Osteocyte (in vitro differentiated cells): ENCODE data around the gene DNER. TPM values are rescaled to one million over a fixed set of nuclear protein-coding genes. Genes with fewer than 3 reads are reported as not detected.

Source experiments
- DNase-seq: peaks from one replicate; pipeline ENCODE4 v3.0.0; 2021; ENCODE audit warnings: mixed read lengths; ENCODE audit not compliant: unreplicated experiment; ENCODE audit errors: extremely low spot score
- H3K27ac Mint-ChIP-seq: one replicate; pipeline ENCODE4 v1.8.0; 2021; ENCODE audit warnings: mild to moderate bottlenecking, mixed read lengths; ENCODE audit not compliant: unreplicated experiment
- H3K27me3 Mint-ChIP-seq: one replicate; pipeline ENCODE4 v1.8.0; 2021; ENCODE audit warnings: mixed read lengths; ENCODE audit not compliant: unreplicated experiment
- H3K36me3 Mint-ChIP-seq: one replicate; pipeline ENCODE4 v1.8.0; 2021; ENCODE audit warnings: mixed read lengths; ENCODE audit not compliant: unreplicated experiment
- H3K4me1 Mint-ChIP-seq: one replicate; pipeline ENCODE4 v1.8.0; 2021; ENCODE audit warnings: mixed read lengths; ENCODE audit not compliant: unreplicated experiment
- H3K4me3 Mint-ChIP-seq: one replicate; pipeline ENCODE4 v1.8.0; 2021; ENCODE audit warnings: mild to moderate bottlenecking, moderate library complexity, mixed read lengths; ENCODE audit not compliant: unreplicated experiment
- H3K9me3 Mint-ChIP-seq: one replicate; pipeline ENCODE4 v1.8.0; 2021; ENCODE audit warnings: mixed read lengths; ENCODE audit not compliant: unreplicated experiment
- CTCF ChIP-seq: fragments of 200-600 bp; sonication (generic); IDR thresholded peaks from 2 replicates; pipeline ENCODE4 v1.5.0; 2021; ENCODE audit warnings: antibody characterized with exemption, mild to moderate bottlenecking, moderate library complexity
- total RNA-seq: library from RNA; stranded (reverse); gene quantifications from 2 replicates; pipeline ENCODE4 v1.2.1, GENCODE V29; 2021

The DNER gene
- total RNA-seq, 1 donor from 2014 or later, result 0.19 TPM

- no peak for TF ChIP-seq CTCF
- Mint-ChIP-seq H3K27ac (no peak overlapping the region), H3K4me3 (no peak overlapping the region), H3K27me3 (no peaks in the 10 kb centered on the region), H3K4me1 (no peaks in the 10 kb centered on the region), H3K9me3 (no peaks in the 10 kb centered on the region), H3K36me3 (no peaks in the 10 kb centered on the region)
- no peak for DNase-seq
These were observed 85.3 kb downstream of the DNER start for GRCh38 chr2:229629039-229629438.

GRCh38 chr2:229627728-229628127 lies 86.6 kb downstream of the DNER start:
- Mint-ChIP-seq H3K36me3 (no peaks in the 10 kb centered on the region), H3K4me3 (no peak overlapping the region), H3K27ac (no peak overlapping the region)

GRCh38 chr2:229622495-229623355 lies 91.6 kb downstream of the DNER start:
- peaks cover 13% of the 10 kb centered on the region for H3K9me3 Mint-ChIP-seq
- DNase-seq, result no peak
- no peaks in the 10 kb centered on the region for H3K36me3 Mint-ChIP-seq
- no peak overlapping the region for H3K4me3 Mint-ChIP-seq
- H3K4me1 Mint-ChIP-seq, result no peaks in the 10 kb centered on the region
- H3K27me3 Mint-ChIP-seq, result no peaks in the 10 kb centered on the region
- no peak for TF ChIP-seq CTCF
- no peak overlapping the region for H3K27ac Mint-ChIP-seq

More at GRCh38 chr2:229627728-229628127, 86.6 kb downstream of the DNER start:
- TF ChIP-seq CTCF, result no peak
- Mint-ChIP-seq H3K9me3 (no peaks in the 10 kb centered on the region), H3K27me3 (no peaks in the 10 kb centered on the region), H3K4me1 (no peaks in the 10 kb centered on the region)
- no peak for DNase-seq

GRCh38 chr2:229620759-229621158 lies 93.6 kb downstream of the DNER start:
- H3K9me3 Mint-ChIP-seq, result peaks cover 13% of the 10 kb centered on the region
- TF ChIP-seq CTCF, result no peak

GRCh38 chr2:229620289-229620688 lies 94.1 kb downstream of the DNER start:
- no peak for TF ChIP-seq CTCF
- no peak overlapping the region for H3K27ac Mint-ChIP-seq
- H3K27me3 Mint-ChIP-seq, result no peaks in the 10 kb centered on the region
- no peaks in the 10 kb centered on the region for H3K4me1 Mint-ChIP-seq
- DNase-seq, result no peak
- H3K4me3 Mint-ChIP-seq, result no peak overlapping the region
- H3K9me3 Mint-ChIP-seq, result peaks cover 13% of the 10 kb centered on the region
- H3K36me3 Mint-ChIP-seq, result no peaks in the 10 kb centered on the region

More at GRCh38 chr2:229620759-229621158, 93.6 kb downstream of the DNER start:
- H3K27me3 Mint-ChIP-seq, result no peaks in the 10 kb centered on the region
- no peaks in the 10 kb centered on the region for H3K4me1 Mint-ChIP-seq
- no peak overlapping the region for H3K4me3 Mint-ChIP-seq
- no peak overlapping the region for H3K27ac Mint-ChIP-seq
- no peaks in the 10 kb centered on the region for H3K36me3 Mint-ChIP-seq
- DNase-seq, result no peak
